A673 (cell line): Measurements from ENCODE around the gene YAF2. TPM values are rescaled to one million over a fixed set of nuclear protein-coding genes. Genes with fewer than 3 reads are reported as not detected.
"Not testable (repeated sequence)": the region's sequence is repeated elsewhere in the genome, so short reads cannot be mapped to it uniquely, and the experiment has no call there.

Source experiments
- BruUV-seq: library from RNA; stranded (reverse); fragments of 400-500 nt; replicated peaks from 2 replicates; lab custom pipeline; 2021; lab: Mats Ljungman, UMichigan
- CTCF ChIA-PET: fragments of 300-600 bp; sonication (Branson Sonifier 250); formaldehyde crosslinking; loops from one replicate; lab custom pipeline; 2022; ENCODE audit warnings: antibody characterized with exemption; lab: Charles Lee
- POLR2A ChIA-PET: fragments of 300-600 bp; sonication (Branson Sonifier 250); formaldehyde crosslinking; loops from one replicate; lab custom pipeline; 2022; ENCODE audit warnings: antibody characterized with exemption; ENCODE audit not compliant: low non-redundant PET; lab: Charles Lee
- DNase-seq: peaks from one replicate; pipeline ENCODE4 v3.0.0-alpha.2; 2015; ENCODE audit warnings: low spot score
- H3K27ac ChIP-seq: fragments of 200-600 bp; sonication (generic); 2 replicates; pipeline ENCODE4 v1.5.1; 2016; ENCODE audit warnings: mixed run types, low read depth, mild to moderate bottlenecking, mixed read lengths, antibody characterized with exemption, low read length; ENCODE audit not compliant: poor library complexity, severe bottlenecking
- H3K27me3 ChIP-seq: fragments of 200-600 bp; sonication (generic); replicated peaks from 2 replicates; pipeline ENCODE4 v1.6.1; 2017; ENCODE audit warnings: mixed run types, low read depth, mild to moderate bottlenecking, mixed read lengths, antibody characterized with exemption, low read length; ENCODE audit not compliant: insufficient read depth, poor library complexity
- H3K36me3 ChIP-seq: fragments of 200-600 bp; sonication (generic); 2 replicates; pipeline ENCODE4 v1.6.1; 2016; ENCODE audit warnings: mixed run types, mild to moderate bottlenecking, mixed read lengths, antibody characterized with exemption, low read length; ENCODE audit not compliant: insufficient read depth, poor library complexity, severe bottlenecking
- H3K4me1 ChIP-seq: fragments of 200-600 bp; sonication (generic); 2 replicates; pipeline ENCODE4 v1.6.1; 2017; ENCODE audit warnings: mixed run types, mild to moderate bottlenecking, mixed read lengths, antibody characterized with exemption, low read length; ENCODE audit not compliant: insufficient read depth, poor library complexity, severe bottlenecking
- H3K4me3 ChIP-seq: fragments of 200-600 bp; sonication (generic); 2 replicates; pipeline ENCODE4 v1.5.1; 2016; ENCODE audit warnings: low read depth, mixed run types, mild to moderate bottlenecking, mixed read lengths, low read length; ENCODE audit not compliant: poor library complexity, severe bottlenecking
- H3K9me3 ChIP-seq: fragments of 200-600 bp; sonication (generic); 2 replicates; pipeline ENCODE4 v1.6.1; 2016; ENCODE audit warnings: mixed run types, low read depth, mild to moderate bottlenecking, mixed read lengths, antibody characterized with exemption, low read length; ENCODE audit not compliant: poor library complexity, severe bottlenecking
- CTCF ChIP-seq: fragments of 300-800, 200-600 bp; sonication (generic); conservative IDR thresholded peaks from 2 replicates; pipeline ENCODE4 v1.5.1; 2017; ENCODE audit warnings: low read depth, mild to moderate bottlenecking, antibody characterized with exemption, low read length, moderate library complexity, mixed read lengths
- EZH2 ChIP-seq: fragments of 200-600 bp; sonication (generic); IDR thresholded peaks from 2 replicates; pipeline ENCODE4 v1.6.1; 2017; ENCODE audit warnings: borderline replicate concordance, low read depth, mild to moderate bottlenecking, mixed read lengths, antibody characterized with exemption, low read length; ENCODE audit not compliant: poor library complexity, severe bottlenecking
- intact Hi-C: fragments of 100-400 bp; cut with micrococcal nuclease; formaldehyde crosslinking; loops from one replicate; pipeline ENCODE4 v1.10.0; 2022; ENCODE audit not compliant: unreplicated experiment
- total RNA-seq: library from RNA; stranded (reverse); gene quantifications from 2 replicates; pipeline ENCODE4 v1.2.3, GENCODE V29; 2021

YAF2 gene
- total RNA-seq, 1 experiment from 2014 or later = 32.9 TPM

- H3K9me3 ChIP-seq = no peaks in the 10 kb centered on the region
- no peaks in the 10 kb centered on the region for H3K27me3 ChIP-seq
- ChIA-PET POLR2A (no interaction called here), CTCF (no interaction called here)
- no peak for DNase-seq
- H3K27ac ChIP-seq = no peak overlapping the region
- intact Hi-C loops = no loop called here
- H3K4me1 ChIP-seq = no peaks in the 10 kb centered on the region
- H3K36me3 ChIP-seq = no peaks in the 10 kb centered on the region
- no TSS peak for BruUV-seq
- TF ChIP-seq CTCF = no peak
- H3K4me3 ChIP-seq = no peak overlapping the region
Observed at GRCh38 chr12:42222724-42223123, 15.3 kb downstream of the YAF2 start.

- Histone ChIP-seq H3K4me1 (no peaks in the 10 kb centered on the region), H3K27ac (no peak overlapping the region), H3K36me3 (no peaks in the 10 kb centered on the region), H3K27me3 (no peaks in the 10 kb centered on the region), H3K4me3 (no peak overlapping the region), H3K9me3 (no peaks in the 10 kb centered on the region)
- ChIA-PET CTCF (no interaction called here), POLR2A (no interaction called here)
- DNase-seq = no peak
- intact Hi-C loops = no loop called here
- no peak for TF ChIP-seq CTCF
- TF ChIP-seq EZH2 = no peak
- no TSS peak for BruUV-seq
Observed at GRCh38 chr12:42221726-42222125, 16.3 kb downstream of the YAF2 start.

GRCh38 chr12:42217656-42218055, 20.4 kb downstream of the YAF2 start:
- DNase-seq = no peak
- H3K27me3 ChIP-seq = no peaks in the 10 kb centered on the region
- H3K9me3 ChIP-seq = no peaks in the 10 kb centered on the region
- ChIA-PET CTCF (no interaction called here), POLR2A (no interaction called here)
- H3K36me3 ChIP-seq = no peaks in the 10 kb centered on the region
- no TSS peak for BruUV-seq
- intact Hi-C loops = no loop called here
- H3K27ac ChIP-seq = no peak overlapping the region
- TF ChIP-seq EZH2 = no peak
- peaks cover 5% of the 10 kb centered on the region for H3K4me1 ChIP-seq
- no peak overlapping the region for H3K4me3 ChIP-seq

- H3K9me3 ChIP-seq = no peaks in the 10 kb centered on the region
- BruUV-seq = no TSS peak
- H3K4me3 ChIP-seq = no peak overlapping the region
- ChIA-PET POLR2A (no interaction called here), CTCF (no interaction called here)
- no peaks in the 10 kb centered on the region for H3K36me3 ChIP-seq
- no peaks in the 10 kb centered on the region for H3K27me3 ChIP-seq
- peaks cover 5% of the 10 kb centered on the region for H3K4me1 ChIP-seq
- TF ChIP-seq CTCF (no peak), EZH2 (no peak)
- DNase-seq = peak; percentile 33
- H3K27ac ChIP-seq = no peak overlapping the region
- intact Hi-C loops = no loop called here
Observed at GRCh38 chr12:42216737-42217136, 21.3 kb downstream of the YAF2 start.

GRCh38 chr12:42215759-42216158, 22.3 kb downstream of the YAF2 start:
- H3K27ac ChIP-seq, POLR2A ChIA-PET, H3K36me3 ChIP-seq, H3K4me3 ChIP-seq, CTCF ChIA-PET, H3K4me1 ChIP-seq, H3K9me3 ChIP-seq, intact Hi-C loops, BruUV-seq, DNase-seq, H3K27me3 ChIP-seq: not testable (repeated sequence)
